Suprapubic skin (tissue), 4 donors: ENCODE results near the gene TPK1. TPM values are rescaled to one million over a fixed set of nuclear protein-coding genes. Genes with fewer than 3 reads are reported as not detected.
A peak's percentile ranks its signal among the peaks of the same experiment; 100 is the strongest.

ENCODE experiments used
- DNase-seq, 2 donors: peaks; one replicate each; pipeline ENCODE4 v3.0.0-alpha.2; 2019; ENCODE audit warnings: low spot score in 2 of 2
- H3K27ac ChIP-seq: fragments of 200-600 bp; sonication (generic); one replicate; pipeline ENCODE4 v1.5.1; 2019
- H3K27me3 ChIP-seq: fragments of 200-600 bp; sonication (generic); one replicate; pipeline ENCODE4 v1.5.1; 2019
- H3K36me3 ChIP-seq: fragments of 200-600 bp; sonication (generic); one replicate; pipeline ENCODE4 v1.5.1; 2019
- H3K4me1 ChIP-seq: fragments of 200-600 bp; sonication (generic); one replicate; pipeline ENCODE4 v1.5.1; 2019
- H3K4me3 ChIP-seq: fragments of 200-600 bp; sonication (generic); one replicate; pipeline ENCODE4 v1.5.1; 2019; ENCODE audit warnings: mild to moderate bottlenecking
- H3K9me3 ChIP-seq: fragments of 200-600 bp; sonication (generic); one replicate; pipeline ENCODE4 v1.5.1; 2019
- EP300 ChIP-seq: sonication (generic); formaldehyde crosslinking; IDR thresholded peaks from one replicate; pipeline ENCODE4 v1.6.1; 2017; ENCODE audit warnings: antibody characterized with exemption
- POLR2A ChIP-seq, 2 donors: fragments of 450-650 bp; IDR thresholded peaks; one replicate each; pipeline ENCODE4 v1.6.1; 2017; ENCODE audit warnings: antibody characterized with exemption in 2 of 2, mild to moderate bottlenecking in 2 of 2, moderate library complexity in 2 of 2
- POLR2AphosphoS5 ChIP-seq, 3 donors: sonication (generic); formaldehyde crosslinking; IDR thresholded peaks; one replicate each; pipeline ENCODE4 v1.6.1; 2017; ENCODE audit warnings: antibody characterized with exemption in 3 of 3
- WGBS: methylation state at CpG from one replicate; pipeline ENCODE4 v1.1.5; 2018; 5-methylcytosine and 5-hydroxymethylcytosine counted together
- total RNA-seq, 4 donors: library from RNA; depleted of rRNA; stranded (reverse); fragments of >200 nt; gene quantifications; one replicate each; pipeline ENCODE4 v1.1.0, GENCODE V29; 2016
- TF ChIP-seq, protein P1 (sequence below), 2 donors: fragments of 200-600 bp in 1 of 2; fragments of 450-650 bp in 1 of 2; sonication (generic) in 1 of 2; IDR thresholded peaks; one replicate each; pipeline ENCODE4 v1.5.1; 2016 to 2019; ENCODE audit warnings: antibody characterized with exemption in 2 of 2, mild to moderate bottlenecking in 1 of 2, moderate library complexity in 1 of 2

Gene TPK1
- total RNA-seq, 4 donors from 2014 or later = 1.4 to 3.9 (median 2.8) TPM

DNA sequence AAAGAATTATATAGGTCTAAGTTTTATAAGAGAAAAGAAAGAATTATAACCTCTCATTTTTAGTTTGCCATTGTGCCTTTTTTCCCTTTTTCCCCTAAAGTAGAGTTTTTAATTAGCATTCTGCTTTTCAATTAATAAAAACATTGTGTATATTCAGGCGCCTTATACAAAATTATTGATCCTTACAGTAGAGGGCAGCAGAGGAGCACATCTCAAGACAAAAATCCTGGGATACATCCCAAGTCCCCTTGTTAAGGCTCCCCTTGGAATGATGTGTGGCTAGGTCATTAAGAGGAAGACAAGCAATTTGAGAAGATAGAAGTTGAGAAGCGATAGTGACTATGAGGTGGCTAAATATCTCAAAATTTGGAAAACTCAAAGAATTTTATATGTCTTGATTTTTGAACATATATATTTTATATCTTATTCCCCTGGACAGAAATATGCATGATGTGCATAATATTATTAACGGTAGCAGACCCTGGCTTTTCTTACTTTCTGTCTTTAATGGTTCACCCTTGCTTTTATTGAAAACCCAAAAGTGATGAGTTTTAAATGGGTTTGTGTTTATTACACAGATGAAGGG, 19.1 kb upstream of the TPK1 start:
- Histone ChIP-seq H3K4me1 (no peaks in the 10 kb centered on the region), H3K9me3 (no peaks in the 10 kb centered on the region), H3K4me3 (no peak overlapping the region), H3K36me3 (no peaks in the 10 kb centered on the region), H3K27ac (no peak overlapping the region), H3K27me3 (no peaks in the 10 kb centered on the region)
- no peak for DNase-seq
- TF ChIP-seq, protein P1, sequence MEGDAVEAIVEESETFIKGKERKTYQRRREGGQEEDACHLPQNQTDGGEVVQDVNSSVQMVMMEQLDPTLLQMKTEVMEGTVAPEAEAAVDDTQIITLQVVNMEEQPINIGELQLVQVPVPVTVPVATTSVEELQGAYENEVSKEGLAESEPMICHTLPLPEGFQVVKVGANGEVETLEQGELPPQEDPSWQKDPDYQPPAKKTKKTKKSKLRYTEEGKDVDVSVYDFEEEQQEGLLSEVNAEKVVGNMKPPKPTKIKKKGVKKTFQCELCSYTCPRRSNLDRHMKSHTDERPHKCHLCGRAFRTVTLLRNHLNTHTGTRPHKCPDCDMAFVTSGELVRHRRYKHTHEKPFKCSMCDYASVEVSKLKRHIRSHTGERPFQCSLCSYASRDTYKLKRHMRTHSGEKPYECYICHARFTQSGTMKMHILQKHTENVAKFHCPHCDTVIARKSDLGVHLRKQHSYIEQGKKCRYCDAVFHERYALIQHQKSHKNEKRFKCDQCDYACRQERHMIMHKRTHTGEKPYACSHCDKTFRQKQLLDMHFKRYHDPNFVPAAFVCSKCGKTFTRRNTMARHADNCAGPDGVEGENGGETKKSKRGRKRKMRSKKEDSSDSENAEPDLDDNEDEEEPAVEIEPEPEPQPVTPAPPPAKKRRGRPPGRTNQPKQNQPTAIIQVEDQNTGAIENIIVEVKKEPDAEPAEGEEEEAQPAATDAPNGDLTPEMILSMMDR (IDR thresholded peaks at IDR 0.05) = peak in 1 of 2 donors; percentile 26
- no peak for TF ChIP-seq POLR2AphosphoS5 (IDR thresholded peaks at IDR 0.05)
- 47% methylated on average over 3 of the region's 3 CpGs for whole genome bisulfite sequencing

DNA sequence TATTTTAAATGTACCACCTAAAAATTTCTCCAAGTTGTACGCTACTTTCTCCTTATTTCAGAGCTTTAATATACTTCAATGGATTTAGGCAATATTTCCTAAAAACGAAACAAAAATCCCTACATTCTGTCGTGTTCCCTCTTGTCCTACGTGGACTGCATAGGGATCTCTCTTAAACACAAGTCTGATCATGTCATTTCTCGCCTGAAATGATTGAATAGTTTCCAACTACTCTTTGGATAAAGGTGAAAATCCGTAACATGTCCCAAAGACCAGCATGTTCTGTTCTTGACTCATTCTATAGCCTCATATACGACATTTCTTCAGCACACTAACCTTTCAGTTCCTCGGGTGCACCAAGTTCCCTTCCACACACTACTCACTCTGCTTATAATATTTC, 17.7 kb upstream of the TPK1 start:
- TF ChIP-seq, protein P1 (IDR thresholded peaks at IDR 0.05) = no peak
- TF ChIP-seq POLR2A (IDR thresholded peaks at IDR 0.05) (no peak), POLR2AphosphoS5 (IDR thresholded peaks at IDR 0.05) (no peak), EP300 (no peak)
- Histone ChIP-seq H3K36me3 (no peaks in the 10 kb centered on the region), H3K9me3 (no peaks in the 10 kb centered on the region), H3K27ac (no peak overlapping the region), H3K27me3 (no peaks in the 10 kb centered on the region), H3K4me1 (no peaks in the 10 kb centered on the region), H3K4me3 (no peak overlapping the region)
- 52% methylated on average over 8 of the region's 8 CpGs for WGBS
- no peak for DNase-seq

DNA sequence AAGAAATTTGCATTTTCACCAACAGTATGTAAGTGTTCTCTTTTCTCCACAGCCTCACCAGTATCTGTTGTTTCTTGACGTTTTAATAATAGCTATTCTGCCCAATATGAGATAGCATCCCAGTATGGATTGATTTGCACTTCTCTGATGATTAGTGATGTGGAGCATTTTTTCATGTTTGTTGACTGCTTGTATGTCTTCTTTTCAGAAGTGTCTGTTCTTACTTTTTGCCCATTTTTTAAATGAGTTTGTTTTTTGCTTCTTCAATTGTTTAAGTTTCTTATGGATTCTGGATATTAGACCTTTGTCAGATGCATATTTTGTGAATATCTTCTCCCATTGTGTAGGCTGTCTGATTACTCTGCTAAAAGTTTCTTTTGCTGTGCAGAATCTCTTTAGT, 12.2 kb upstream of the TPK1 start:
- no peak overlapping the region for H3K27ac ChIP-seq
- H3K27me3 ChIP-seq = no peaks in the 10 kb centered on the region
- H3K9me3 ChIP-seq = no peaks in the 10 kb centered on the region
- no peak for DNase-seq
- H3K36me3 ChIP-seq = no peaks in the 10 kb centered on the region
- TF ChIP-seq POLR2A (IDR thresholded peaks at IDR 0.05) (no peak), EP300 (no peak), POLR2AphosphoS5 (IDR thresholded peaks at IDR 0.05) (no peak)
- TF ChIP-seq, protein P1 (IDR thresholded peaks at IDR 0.05) = no peak
- no peaks in the 10 kb centered on the region for H3K4me1 ChIP-seq
- 83% methylated on average over 1 of the region's 1 CpG for WGBS
- H3K4me3 ChIP-seq = no peak overlapping the region

DNA sequence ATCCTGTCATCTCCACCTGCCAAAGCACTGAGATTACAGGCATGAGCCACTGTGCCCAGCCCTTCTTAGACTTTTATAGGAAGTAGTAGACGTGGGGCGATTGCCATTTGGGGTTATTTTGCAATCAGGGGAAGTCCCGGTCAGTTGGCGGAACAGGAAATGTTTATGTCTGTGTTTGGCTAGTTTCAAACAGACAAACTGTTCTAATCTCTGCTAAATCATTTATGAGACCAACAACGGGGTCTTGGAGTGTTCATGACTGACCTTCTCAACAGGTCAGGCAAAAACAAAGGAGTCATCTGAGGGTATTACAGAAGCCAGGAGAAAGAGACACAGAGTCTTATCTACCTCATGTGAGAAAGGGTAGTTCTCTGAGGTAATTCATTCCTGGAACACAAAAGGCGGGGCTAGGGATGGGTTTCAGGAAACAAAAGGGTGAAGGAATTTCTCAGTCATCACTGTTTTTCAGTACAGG, 6.6 kb upstream of the TPK1 start:
- Histone ChIP-seq H3K9me3 (no peaks in the 10 kb centered on the region), H3K27ac (peak overlapping the region; percentile 34), H3K4me3 (no peak overlapping the region)

DNA sequence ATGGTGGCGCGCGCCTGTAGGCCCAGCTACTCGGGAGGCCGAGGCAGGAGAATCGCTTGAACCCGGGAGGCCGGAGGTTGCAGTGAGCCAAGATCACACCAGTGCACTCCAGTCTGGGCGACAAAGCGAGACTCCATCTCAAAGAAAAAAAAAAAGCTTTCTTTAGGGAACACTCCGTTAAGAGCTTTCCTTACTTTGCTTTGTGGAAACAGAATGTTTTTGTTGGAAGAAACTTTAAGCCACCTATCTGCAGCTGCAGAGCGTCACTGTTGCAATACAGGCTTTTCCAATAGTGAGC, 641 bp upstream of the TPK1 start:
- Histone ChIP-seq H3K4me3 (peak overlapping the region; percentile 76), H3K27me3 (no peaks in the 10 kb centered on the region), H3K27ac (peak overlapping the region; percentile 94), H3K4me1 (peaks cover 19% of the 10 kb centered on the region), H3K9me3 (no peaks in the 10 kb centered on the region), H3K36me3 (no peaks in the 10 kb centered on the region)
- DNase-seq = no peak
- TF ChIP-seq POLR2AphosphoS5 (IDR thresholded peaks at IDR 0.05) = no peak
- TF ChIP-seq, protein P1 (IDR thresholded peaks at IDR 0.05) = no peak
- no peak for TF ChIP-seq POLR2A (IDR thresholded peaks at IDR 0.05)
- no peak for TF ChIP-seq EP300
- WGBS = 92% methylated on average over 12 of the region's 12 CpGs

More for the DNA sequence above, 6.6 kb upstream of the TPK1 start:
- DNase-seq = no peak
- Histone ChIP-seq H3K27me3 (no peaks in the 10 kb centered on the region), H3K36me3 (no peaks in the 10 kb centered on the region), H3K4me1 (no peaks in the 10 kb centered on the region)
- TF ChIP-seq POLR2A (IDR thresholded peaks at IDR 0.05) = no peak
- 55% methylated on average over 6 of the region's 6 CpGs for WGBS

DNA sequence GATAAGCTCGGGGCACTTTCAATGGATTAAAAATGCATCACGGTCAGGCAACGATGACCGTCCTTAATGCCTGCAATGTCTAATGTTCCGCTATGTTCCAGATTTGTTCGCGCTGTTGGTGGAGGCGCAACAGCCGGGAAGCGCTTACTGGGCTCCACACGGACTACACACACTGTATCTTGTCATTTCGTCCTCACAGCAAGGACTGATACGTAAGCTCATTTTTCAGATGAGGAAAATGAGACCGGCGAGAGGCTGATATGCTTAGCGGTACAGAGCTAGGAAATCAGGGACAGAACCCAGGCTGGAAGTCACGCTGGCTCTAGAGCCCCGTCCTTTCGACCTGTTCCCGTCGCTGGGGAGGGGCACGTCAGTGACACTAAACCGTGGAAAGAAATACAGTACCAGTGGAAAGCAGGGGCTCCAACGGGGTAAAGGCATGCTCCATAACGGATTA, 670 bp downstream of the TPK1 start:
- WGBS = 0% methylated on average over 25 of the region's 25 CpGs
- TF ChIP-seq, protein P1 (IDR thresholded peaks at IDR 0.05) = no peak
- peak in 1 of 3 donors; percentile 28 for TF ChIP-seq POLR2AphosphoS5 (IDR thresholded peaks at IDR 0.05)

More for the DNA sequence above, 670 bp downstream of the TPK1 start:
- Histone ChIP-seq H3K9me3 (no peaks in the 10 kb centered on the region), H3K36me3 (no peaks in the 10 kb centered on the region), H3K27me3 (no peaks in the 10 kb centered on the region), H3K27ac (peak overlapping the region; percentile 94), H3K4me3 (peak overlapping the region; percentile 76), H3K4me1 (peaks cover 19% of the 10 kb centered on the region)
- peak in 1 of 2 donors; percentile 67 for DNase-seq
